Mesodermal cell (in vitro differentiated cells): ENCODE data around the gene MTA1.

Source experiments
- H3K27ac ChIP-seq: 2 replicates; pipeline ENCODE4 v1.7.0; 2013; ENCODE audit warnings: mild to moderate bottlenecking, low read depth, low read length, moderate library complexity; ENCODE audit not compliant: severe bottlenecking
- H3K36me3 ChIP-seq: 2 replicates; pipeline ENCODE4 v1.7.1; 2013; ENCODE audit warnings: mild to moderate bottlenecking, low read length, moderate library complexity; ENCODE audit not compliant: control insufficient read depth, insufficient read depth
- H3K4me1 ChIP-seq: one replicate; pipeline ENCODE4 v1.7.1; 2013; ENCODE audit warnings: mild to moderate bottlenecking, low read length; ENCODE audit not compliant: insufficient read depth, control insufficient read depth, poor library complexity, severe bottlenecking
- H3K4me3 ChIP-seq: 2 replicates; pipeline ENCODE4 v1.7.0; 2013; ENCODE audit warnings: low read length, control low read depth, mild to moderate bottlenecking; ENCODE audit not compliant: insufficient read depth, poor library complexity, severe bottlenecking; ENCODE audit errors: extremely low read depth
- H3K9me3 ChIP-seq: 2 replicates; pipeline ENCODE4 v1.7.1; 2013; ENCODE audit warnings: mild to moderate bottlenecking, low read length, moderate library complexity; ENCODE audit not compliant: control insufficient read depth
- WGBS, 2 experiments: methylation state at CpG; one replicate each; pipeline ENCODE4 v1.1.5; 2013; ENCODE audit warnings: missing lambda C conversion rate in 2 of 2; ENCODE audit not compliant: insufficient coverage in 2 of 2; 5-methylcytosine and 5-hydroxymethylcytosine counted together

The MTA1 gene

DNA sequence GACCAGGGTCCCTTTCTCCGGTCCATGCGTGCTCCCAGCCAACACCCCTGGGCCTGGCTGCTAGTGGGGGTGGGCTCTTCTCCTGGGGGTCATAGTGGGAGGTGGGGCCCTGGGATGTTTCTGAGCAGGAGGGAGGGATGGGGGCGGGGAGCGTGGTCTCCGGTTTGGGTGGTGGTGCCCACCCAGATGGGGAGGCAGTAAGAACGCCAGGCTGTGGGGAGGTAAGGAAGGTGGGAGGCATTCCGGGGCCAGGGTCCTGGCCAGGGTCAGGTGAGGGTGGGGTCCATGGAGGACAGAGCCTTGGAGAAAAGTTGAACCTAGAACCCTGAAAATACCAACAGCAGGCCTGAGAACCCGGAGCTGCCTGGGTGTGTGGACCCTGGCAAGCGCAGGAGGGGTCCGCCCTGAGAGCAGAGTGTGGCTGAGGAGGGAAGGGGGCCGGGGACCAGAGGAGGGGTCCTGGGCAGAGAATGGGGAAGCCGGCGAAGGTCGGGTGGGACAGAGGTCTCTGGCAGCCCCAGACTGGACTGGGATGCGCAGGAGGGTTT is 60.6 kb downstream of the MTA1 start:
- peaks cover 57% of the 10 kb centered on the region for H3K4me1 ChIP-seq
- peaks cover 8% of the 10 kb centered on the region for H3K36me3 ChIP-seq
- H3K4me3 ChIP-seq = no peak overlapping the region
- H3K9me3 ChIP-seq = no peaks in the 10 kb centered on the region
- no peak overlapping the region for H3K27ac ChIP-seq
- 78 to 87% methylated on average over 12 of the region's 15 CpGs for WGBS, 2 experiments

DNA sequence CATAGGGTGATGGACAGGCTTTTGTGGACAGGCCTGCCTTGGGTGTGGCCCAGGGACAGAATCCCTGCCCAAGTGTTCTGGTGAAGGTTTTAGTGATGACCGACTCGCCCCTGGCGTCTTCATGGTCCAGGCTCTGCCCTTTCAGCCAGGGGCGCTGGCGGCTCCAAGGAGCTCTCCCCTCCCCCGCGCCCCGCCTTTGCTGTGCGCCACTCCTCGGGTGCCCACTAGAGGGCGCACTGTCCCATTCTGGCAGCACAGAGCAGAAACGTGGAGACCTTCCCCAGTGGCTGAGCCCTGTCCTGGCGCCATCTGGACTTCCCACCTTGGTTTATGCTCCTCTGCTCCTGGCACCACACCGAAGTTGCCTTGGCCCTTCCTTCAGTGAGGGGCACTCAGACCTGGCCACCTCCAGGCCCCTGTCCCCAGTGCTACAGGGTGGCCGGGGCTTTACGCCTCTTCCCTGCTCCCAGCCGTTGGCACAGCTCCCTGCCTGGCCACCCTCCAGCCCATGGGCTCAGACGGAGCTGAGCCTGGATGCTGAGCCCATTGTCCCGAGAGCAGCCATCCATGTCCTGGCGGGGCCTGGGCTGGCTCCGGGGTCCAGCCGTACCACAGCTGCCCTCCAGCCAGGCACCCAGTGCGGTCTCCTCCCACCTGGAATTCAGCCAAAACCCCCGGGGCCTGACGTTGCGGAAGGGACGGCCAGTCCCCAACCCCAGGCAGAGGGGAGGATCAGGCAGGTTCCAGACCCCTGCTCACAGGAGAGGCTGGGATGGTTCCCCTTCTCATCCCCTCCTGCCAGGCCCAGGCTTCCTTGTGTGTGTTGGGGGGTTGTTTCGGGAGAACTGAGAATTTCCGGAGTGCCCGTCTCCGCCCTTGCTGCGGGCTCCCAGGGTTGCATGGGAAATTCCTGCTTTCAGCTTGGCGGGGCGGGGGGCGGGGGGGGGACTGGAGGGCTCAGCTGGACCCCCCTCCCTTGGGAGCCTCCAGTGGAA is 61.5 kb downstream of the MTA1 start:
- peak overlapping the region; percentile 97 for H3K27ac ChIP-seq
- H3K4me3 ChIP-seq = no peak overlapping the region
- WGBS, 2 experiments = 19 to 27% methylated on average over 22 to 23 of the region's 35 CpGs
- H3K36me3 ChIP-seq = peaks cover 8% of the 10 kb centered on the region
- peaks cover 55% of the 10 kb centered on the region for H3K4me1 ChIP-seq
- no peaks in the 10 kb centered on the region for H3K9me3 ChIP-seq

GRCh38 chr14:105481886-105482457 is 62.3 kb downstream of the MTA1 start:
- H3K9me3 ChIP-seq = no peaks in the 10 kb centered on the region
- peak overlapping the region; percentile 97 for H3K27ac ChIP-seq
- H3K4me3 ChIP-seq = no peak overlapping the region
- WGBS, 2 experiments = 10 to 11% methylated on average over 17 of the region's 18 CpGs
- peaks cover 52% of the 10 kb centered on the region for H3K4me1 ChIP-seq
- H3K36me3 ChIP-seq = peaks cover 8% of the 10 kb centered on the region

DNA sequence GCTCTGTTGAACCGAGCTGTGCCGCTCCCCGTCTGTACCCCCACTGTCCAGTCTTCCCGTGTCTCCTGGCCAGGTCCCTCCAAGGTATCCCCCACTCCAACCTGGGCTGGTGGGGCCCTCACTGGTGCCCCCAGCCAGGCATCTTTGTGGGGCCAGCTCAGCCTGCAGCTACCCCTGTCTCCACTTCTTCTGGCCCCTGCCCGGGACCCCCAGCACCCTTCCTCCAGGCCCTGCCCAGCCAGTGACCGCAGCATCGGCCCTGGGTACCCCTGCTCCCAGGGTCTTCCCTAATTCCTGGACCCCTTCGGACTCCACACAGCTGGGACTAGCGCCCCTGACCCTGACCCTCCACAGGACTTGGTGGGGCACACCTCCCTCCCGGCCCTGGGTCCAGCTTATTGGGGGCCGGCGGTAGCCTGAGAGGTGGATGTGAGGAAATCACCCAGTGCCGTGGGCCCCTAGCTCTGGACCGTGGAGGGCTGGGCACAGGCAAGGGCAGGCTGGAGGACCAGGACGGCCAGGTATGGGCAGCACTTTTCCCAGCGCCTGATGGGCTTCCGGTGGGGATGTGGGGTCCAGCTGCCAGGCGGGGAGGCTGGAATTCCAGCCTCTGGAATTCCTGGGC is 63.0 kb downstream of the MTA1 start:
- Histone ChIP-seq H3K27ac (peak overlapping the region; percentile 97), H3K4me3 (no peak overlapping the region), H3K36me3 (peaks cover 8% of the 10 kb centered on the region), H3K4me1 (peaks cover 53% of the 10 kb centered on the region), H3K9me3 (no peaks in the 10 kb centered on the region)
- WGBS, 2 experiments = 90 to 95% methylated on average over 15 to 18 of the region's 18 CpGs

GRCh38 chr14:105483300-105484068 is 63.9 kb downstream of the MTA1 start:
- Histone ChIP-seq H3K36me3 (peaks cover 8% of the 10 kb centered on the region), H3K4me1 (peaks cover 55% of the 10 kb centered on the region), H3K27ac (no peak overlapping the region), H3K9me3 (no peaks in the 10 kb centered on the region), H3K4me3 (no peak overlapping the region)
- WGBS, 2 experiments = 84 to 88% methylated on average over 10 to 15 of the region's 18 CpGs

- H3K4me1 ChIP-seq = peaks cover 63% of the 10 kb centered on the region
- H3K9me3 ChIP-seq = no peaks in the 10 kb centered on the region
- H3K27ac ChIP-seq = no peak overlapping the region
- 84 to 88% methylated on average over 16 to 19 of the region's 20 CpGs for WGBS, 2 experiments
- no peak overlapping the region for H3K4me3 ChIP-seq
- peaks cover 4% of the 10 kb centered on the region for H3K36me3 ChIP-seq
Measured at GRCh38 chr14:105484069-105484996, 64.7 kb downstream of the MTA1 start.

- Histone ChIP-seq H3K4me3 (no peak overlapping the region), H3K36me3 (no peaks in the 10 kb centered on the region), H3K27ac (no peak overlapping the region), H3K9me3 (no peaks in the 10 kb centered on the region), H3K4me1 (peaks cover 66% of the 10 kb centered on the region)
- 91 to 92% methylated on average over 9 to 16 of the region's 16 CpGs for WGBS, 2 experiments
Measured at GRCh38 chr14:105484997-105485393, 65.4 kb downstream of the MTA1 start.

DNA sequence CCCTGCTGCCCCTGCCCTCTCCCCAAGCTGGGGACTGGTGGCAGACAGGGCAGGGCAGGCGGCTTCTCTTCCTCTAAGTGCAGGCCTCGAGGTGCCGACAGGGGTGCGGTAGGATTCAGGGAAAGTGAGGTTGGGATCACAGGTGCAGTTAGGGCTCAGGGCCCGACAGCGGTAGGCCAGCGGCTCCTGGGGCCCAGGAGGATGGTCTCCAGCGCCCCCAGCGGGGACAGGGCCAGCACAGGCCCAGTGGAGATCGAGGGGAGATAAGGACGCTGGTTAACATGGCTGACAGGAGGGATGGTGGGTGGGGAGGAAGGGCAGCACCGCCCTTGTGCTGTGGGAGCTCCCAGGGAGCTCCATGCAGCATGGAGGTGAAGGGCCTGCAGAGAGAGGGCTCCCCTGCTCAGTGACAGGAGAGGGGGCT is 66.1 kb downstream of the MTA1 start:
- Histone ChIP-seq H3K36me3 (no peaks in the 10 kb centered on the region), H3K4me3 (peak overlapping the region; percentile 36), H3K4me1 (peaks cover 66% of the 10 kb centered on the region), H3K9me3 (no peaks in the 10 kb centered on the region), H3K27ac (no peak overlapping the region)
- WGBS, 2 experiments = 4 to 19% methylated on average over 7 to 9 of the region's 12 CpGs

GRCh38 chr14:105486163-105486973 is 66.7 kb downstream of the MTA1 start, which contains the start of gene CRIP1:
CRIP1 (plus strand) TSS chr14:105486886; CDS start chr14:105487260, 374 bp downstream.
- peak within 1 kb of the TSS; percentile 36 for H3K4me3 ChIP-seq
- peaks cover 61% of the 10 kb centered on the region for H3K4me1 ChIP-seq
- H3K27ac ChIP-seq = no peak within 1 kb of the TSS
- H3K9me3 ChIP-seq = no peaks in the 10 kb centered on the region
- 8 to 13% methylated on average over 45 to 46 of the region's 56 CpGs for WGBS, 2 experiments
- no peaks in the 10 kb centered on the region for H3K36me3 ChIP-seq
